Endothelial cell of umbilical vein (primary cell): ENCODE measurements around the gene GSE1. TPM values are rescaled to one million over a fixed set of nuclear protein-coding genes. Genes with fewer than 3 reads are reported as not detected.

ENCODE experiments used
- BruUV-seq: library from RNA; stranded (reverse); fragments of 400-500 nt; replicated peaks from 2 replicates; lab custom pipeline; 2021; lab: Mats Ljungman, UMichigan
- CTCF ChIA-PET: fragments of 300-600, 350-600 bp; sonication (Branson Sonifier 250); formaldehyde crosslinking; loops from one replicate; lab custom pipeline; 2021; ENCODE audit warnings: antibody characterized with exemption, inconsistent platforms; lab: Charles Lee
- POLR2A ChIA-PET: fragments of 300-600, 350-600 bp; sonication (Branson Sonifier 250); formaldehyde crosslinking; loops from one replicate; lab custom pipeline; 2021; ENCODE audit warnings: antibody characterized with exemption, inconsistent platforms; lab: Charles Lee
- DNase-seq: peaks from one replicate; pipeline ENCODE4 v3.0.0-alpha.2; 2011; ENCODE audit warnings: low read depth, low spot score
- FAIRE-seq: peaks from 2 replicates; lab custom pipeline; 2011; peaks lifted over from hg19 to GRCh38; lab: Jason Lieb, UNC
- H2AFZ ChIP-seq: 2 replicates; pipeline ENCODE4 v1.6.0; 2012; ENCODE audit warnings: low read depth, low read length, control low read depth, inconsistent platforms
- H3K27ac ChIP-seq: 2 replicates; pipeline ENCODE4 v1.5.1; 2011; ENCODE audit warnings: low read depth, mild to moderate bottlenecking, control low read depth, low read length, moderate library complexity; ENCODE audit not compliant: insufficient read depth
- H3K27me3 ChIP-seq, 2 experiments: 2 replicates each; pipeline versions ENCODE4 v1.6.0 to v1.6.1; 2011; ENCODE audit warnings: low read length in 2 of 2, mixed read lengths in 1 of 2; ENCODE audit not compliant: control insufficient read depth in 2 of 2, insufficient read depth in 2 of 2
- H3K36me3 ChIP-seq, 2 experiments: 2 replicates in 1 of 2; 3 replicates in 1 of 2; pipeline ENCODE4 v1.5.1; 2011; ENCODE audit warnings: low read length in 2 of 2, mild to moderate bottlenecking in 1 of 2, moderate library complexity in 1 of 2; ENCODE audit not compliant: control insufficient read depth in 2 of 2, insufficient read depth in 2 of 2; ENCODE audit errors: extremely low read depth in 1 of 2
- H3K4me1 ChIP-seq: 3 replicates; pipeline ENCODE4 v1.5.1; 2011; ENCODE audit warnings: mild to moderate bottlenecking, low read length; ENCODE audit not compliant: control insufficient read depth, insufficient read depth; ENCODE audit errors: extremely low read depth
- H3K4me2 ChIP-seq: 2 replicates; pipeline ENCODE4 v1.6.1; 2011; ENCODE audit warnings: low read length, control low read depth, mixed read lengths; ENCODE audit not compliant: insufficient read depth
- H3K4me3 ChIP-seq, 3 experiments: fragments of 200-600 bp in 1 of 3; sonication (generic), shearing (Covaris generic) in 1 of 3; replicated peaks in 1 of 3; 2 replicates each; pipeline ENCODE4 v1.5.1; 2011 to 2016; ENCODE audit warnings: control low read depth in 3 of 3, low read length in 3 of 3, mild to moderate bottlenecking in 2 of 3, inconsistent platforms in 1 of 3, low read depth in 1 of 3, moderate library complexity in 1 of 3; ENCODE audit not compliant: insufficient read depth in 1 of 3
- H3K79me2 ChIP-seq: 2 replicates; pipeline ENCODE4 v1.6.0; 2012; ENCODE audit warnings: low read length, inconsistent platforms; ENCODE audit not compliant: control insufficient read depth, insufficient read depth
- H3K9ac ChIP-seq: replicated peaks from 2 replicates; pipeline ENCODE3; 2011; ENCODE audit warnings: low read length, control low read depth; ENCODE audit not compliant: insufficient read depth; ENCODE audit errors: extremely low read depth
- H3K9me1 ChIP-seq: replicated peaks from 3 replicates; pipeline ENCODE4 v1.6.0; 2011; ENCODE audit warnings: mild to moderate bottlenecking, low read length; ENCODE audit not compliant: control insufficient read depth, insufficient read depth; ENCODE audit errors: extremely low read depth
- H3K9me3 ChIP-seq: replicated peaks from 2 replicates; pipeline ENCODE4 v1.5.1; 2012; ENCODE audit warnings: low read length, inconsistent platforms; ENCODE audit not compliant: control insufficient read depth, insufficient read depth
- H4K20me1 ChIP-seq: replicated peaks from 2 replicates; pipeline ENCODE3; 2011; ENCODE audit warnings: mild to moderate bottlenecking, low read length; ENCODE audit not compliant: control insufficient read depth, insufficient read depth; ENCODE audit errors: extremely low read depth
- EZH2 ChIP-seq: IDR thresholded peaks from 2 replicates; pipeline ENCODE4 v1.6.1; 2012; ENCODE audit warnings: borderline replicate concordance, low read depth, mild to moderate bottlenecking, moderate library complexity, low read length, inconsistent platforms; ENCODE audit not compliant: severe bottlenecking
- FOS ChIP-seq: IDR thresholded peaks from 2 replicates; pipeline ENCODE4 v1.6.1; 2011; ENCODE audit warnings: mild to moderate bottlenecking, low read length, moderate library complexity, borderline replicate concordance; ENCODE audit not compliant: insufficient read depth
- GATA2 ChIP-seq: IDR thresholded peaks from 2 replicates; pipeline ENCODE4 v1.7.0; 2011; ENCODE audit warnings: low read depth, mild to moderate bottlenecking, moderate library complexity, mixed read lengths, low read length; ENCODE audit not compliant: insufficient read length, insufficient read depth
- JUN ChIP-seq: IDR thresholded peaks from 2 replicates; pipeline ENCODE4 v1.6.1; 2011; ENCODE audit warnings: borderline replicate concordance, low read depth; ENCODE audit not compliant: insufficient read length, insufficient read depth
- MYC ChIP-seq: IDR thresholded peaks from one replicate; pipeline ENCODE4 v1.6.1; 2011; ENCODE audit warnings: mild to moderate bottlenecking, low read depth, low read length
- POLR2A ChIP-seq: IDR thresholded peaks from 2 replicates; pipeline ENCODE4 v1.6.1; 2012; ENCODE audit warnings: low read depth, mild to moderate bottlenecking, control low read depth, low read length
- POLR2AphosphoS5 ChIP-seq: IDR thresholded peaks from 2 replicates; pipeline ENCODE4 v1.6.1; 2012; ENCODE audit warnings: low read depth, mild to moderate bottlenecking, control low read depth, low read length, moderate library complexity; ENCODE audit not compliant: insufficient read depth
- dilution Hi-C: fragments of 300-500 bp; cut with MboI; formaldehyde crosslinking; loops from one replicate; pipeline ENCODE4 v1.15.0; 2019; ENCODE audit warnings: low sequenced_read_pairs; ENCODE audit not compliant: extremely low pct_ligation_motif_present
- intact Hi-C: fragments of 100-400 bp; cut with micrococcal nuclease; formaldehyde crosslinking; loops from one replicate; pipeline ENCODE4 v1.10.0; 2022
- polyA plus RNA-seq, 4 experiments: library from polyadenylated mRNA; depleted of rRNA in 3 of 4; stranded (reverse) in 3 of 4; unstranded in 1 of 4; fragments of >200 nt; gene quantifications; 2 replicates each; pipeline versions ENCODE4 v1.2.1 to v1.2.3, GENCODE V29; 2011 to 2012; ENCODE audit warnings: missing spikeins in 1 of 4
- total RNA-seq: library from RNA; stranded (reverse); gene quantifications from 2 replicates; pipeline ENCODE4 v1.2.3, GENCODE V29; 2021
- TF ChIP-seq, protein P1 (sequence below), 2 donors: IDR thresholded peaks; 1 replicate in 1 of 2; 2 replicates in 1 of 2; pipeline ENCODE4 v1.5.1; 2011; ENCODE audit warnings: low read length in 2 of 2, mild to moderate bottlenecking in 2 of 2, moderate library complexity in 2 of 2, control low read depth in 1 of 2, inconsistent platforms in 1 of 2, low read depth in 1 of 2; ENCODE audit not compliant: insufficient read depth in 1 of 2; ENCODE audit errors: extremely low read depth in 1 of 2
- TF ChIP-seq, protein P2 (sequence below): IDR thresholded peaks from 2 replicates; pipeline ENCODE4 v1.6.1; 2011; ENCODE audit not compliant: insufficient read depth, insufficient read length

The GSE1 gene
- total and polyA plus RNA-seq, 2 donors (not counting 3 experiments of a cell fraction or from before 2014, with no cell fraction given) = 4.2 to 18.3 TPM

DNA sequence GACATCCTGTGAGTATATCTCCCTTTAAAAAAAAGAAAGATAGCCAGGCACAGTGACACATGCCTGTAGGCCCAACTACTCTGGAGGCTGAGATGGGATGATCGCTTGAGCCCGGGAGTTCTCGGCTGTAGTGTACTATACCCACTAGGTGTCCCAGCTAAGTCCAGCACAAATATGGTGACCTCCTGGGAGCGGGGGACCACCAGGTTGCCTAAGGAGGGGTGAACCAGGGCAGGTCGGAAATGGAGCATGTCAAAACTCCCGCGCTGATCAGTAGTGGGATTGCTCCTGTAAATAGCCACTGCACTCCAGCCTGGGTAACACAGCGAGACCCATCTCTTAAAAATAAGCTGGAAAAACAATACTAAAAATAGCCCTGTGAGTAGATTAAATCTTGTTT is 46.2 kb downstream of the GSE1 start:
- Histone ChIP-seq H3K4me3 (no peak overlapping the region), H3K4me2 (no peak overlapping the region), H3K27me3 (no peaks in the 10 kb centered on the region), H3K9me1 (no peaks in the 10 kb centered on the region), H3K9me3 (no peaks in the 10 kb centered on the region), H3K4me1 (no peaks in the 10 kb centered on the region), H3K9ac (no peak overlapping the region), H3K79me2 (no peaks in the 10 kb centered on the region), H2AFZ (no peak overlapping the region), H4K20me1 (no peaks in the 10 kb centered on the region), H3K36me3 (no peaks in the 10 kb centered on the region), H3K27ac (no peak overlapping the region)
- dilution Hi-C loops = no loop called here
- no TSS peak for BruUV-seq
- TF ChIP-seq EZH2 (no peak), FOS (no peak), MYC (no peak), POLR2AphosphoS5 (no peak), GATA2 (no peak), JUN (no peak), POLR2A (no peak)
- TF ChIP-seq, protein P1, sequence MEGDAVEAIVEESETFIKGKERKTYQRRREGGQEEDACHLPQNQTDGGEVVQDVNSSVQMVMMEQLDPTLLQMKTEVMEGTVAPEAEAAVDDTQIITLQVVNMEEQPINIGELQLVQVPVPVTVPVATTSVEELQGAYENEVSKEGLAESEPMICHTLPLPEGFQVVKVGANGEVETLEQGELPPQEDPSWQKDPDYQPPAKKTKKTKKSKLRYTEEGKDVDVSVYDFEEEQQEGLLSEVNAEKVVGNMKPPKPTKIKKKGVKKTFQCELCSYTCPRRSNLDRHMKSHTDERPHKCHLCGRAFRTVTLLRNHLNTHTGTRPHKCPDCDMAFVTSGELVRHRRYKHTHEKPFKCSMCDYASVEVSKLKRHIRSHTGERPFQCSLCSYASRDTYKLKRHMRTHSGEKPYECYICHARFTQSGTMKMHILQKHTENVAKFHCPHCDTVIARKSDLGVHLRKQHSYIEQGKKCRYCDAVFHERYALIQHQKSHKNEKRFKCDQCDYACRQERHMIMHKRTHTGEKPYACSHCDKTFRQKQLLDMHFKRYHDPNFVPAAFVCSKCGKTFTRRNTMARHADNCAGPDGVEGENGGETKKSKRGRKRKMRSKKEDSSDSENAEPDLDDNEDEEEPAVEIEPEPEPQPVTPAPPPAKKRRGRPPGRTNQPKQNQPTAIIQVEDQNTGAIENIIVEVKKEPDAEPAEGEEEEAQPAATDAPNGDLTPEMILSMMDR (IDR thresholded peaks at IDR 0.05; ENCODE audit: extremely low read depth in 1 of 2, insufficient read depth in 1 of 2, low read depth in 1 of 2, low read length in 2 of 2) = no peak
- TF ChIP-seq, protein P2, sequence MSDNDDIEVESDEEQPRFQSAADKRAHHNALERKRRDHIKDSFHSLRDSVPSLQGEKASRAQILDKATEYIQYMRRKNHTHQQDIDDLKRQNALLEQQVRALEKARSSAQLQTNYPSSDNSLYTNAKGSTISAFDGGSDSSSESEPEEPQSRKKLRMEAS = no peak
- ChIA-PET POLR2A (no interaction called here), CTCF (interaction anchor here (0.6 to 8.2 kb wide), 13 partner anchors 9 to 357 kb away, joined by 3 to 119 read pairs (median 4); no protein-coding TSS in a partner anchor)
- FAIRE-seq (no peak), DNase-seq (no peak)
- intact Hi-C loops = loop anchor here (1.0 kb wide), 2 partner anchors 15 to 59 kb away; no protein-coding TSS in a partner anchor
